GM18520 (cell line): ENCODE measurements around the gene LRRC37B.
"Not testable (repeated sequence)": the region's sequence is repeated elsewhere in the genome, so short reads cannot be mapped to it uniquely, and the experiment has no call there.

Experiments used
- ATAC-seq: cut with Tn5 transposase; IDR thresholded peaks from one replicate; pipeline ENCODE4 v1.9.1; 2021; ENCODE audit not compliant: unreplicated experiment

LRRC37B gene

GRCh38 chr17:32006957-32007462, at the start of gene LRRC37B:
Gene LRRC37B, plus strand, starts transcription at chr17:32007383. Its CDS starts 14,010 bp downstream, at chr17:32021393.
- ATAC-seq, result peak; percentile 73

GRCh38 chr17:31964131-31964530, 43.1 kb upstream of the LRRC37B start:
- ATAC-seq, result not testable (repeated sequence)

DNA sequence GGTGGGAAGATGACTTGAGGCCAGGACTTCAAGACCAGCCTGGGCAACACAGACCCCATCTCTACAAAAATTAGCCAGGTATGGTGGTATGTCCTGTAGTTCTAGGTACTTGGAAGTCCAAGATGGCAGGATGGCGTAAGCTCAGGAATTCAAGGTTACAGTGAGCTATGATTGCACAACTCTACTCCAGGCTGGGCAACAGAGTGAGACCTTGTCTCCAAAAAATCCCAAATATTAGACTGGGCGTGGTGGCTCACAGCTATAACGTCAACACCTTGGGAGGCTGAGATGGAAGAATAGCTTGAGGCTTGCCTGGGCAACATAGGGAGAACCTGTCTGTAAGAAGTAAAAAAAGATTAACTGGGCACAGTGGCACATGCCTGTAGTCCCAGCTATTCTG, 39.5 kb upstream of the LRRC37B start:
- ATAC-seq, result no peak

DNA sequence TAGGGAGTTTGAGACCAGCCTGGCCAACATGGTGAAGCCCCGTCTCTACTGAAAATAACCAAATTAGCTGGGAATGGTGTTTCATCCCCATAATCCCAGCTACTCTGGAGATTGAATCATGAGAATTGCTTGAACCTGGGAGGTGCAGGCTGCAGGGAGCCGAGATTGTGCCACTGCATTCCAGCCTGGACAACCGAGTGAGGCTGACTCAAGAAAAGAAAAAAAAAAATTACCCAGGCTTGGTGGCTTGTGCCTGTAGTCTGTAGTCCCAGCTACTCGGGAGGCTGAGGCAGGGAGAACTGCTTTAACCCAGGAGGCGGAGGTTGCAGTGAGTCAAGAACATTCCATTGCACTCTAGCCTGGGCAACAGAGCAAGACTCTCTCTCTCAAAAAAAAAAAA, 36.8 kb upstream of the LRRC37B start:
- not testable (repeated sequence) for ATAC-seq

- not testable (repeated sequence) for ATAC-seq
Measured at GRCh38 chr17:31974269-31975071, 32.7 kb upstream of the LRRC37B start.

- ATAC-seq, result not testable (repeated sequence)
Measured at GRCh38 chr17:31975391-31975790, 31.8 kb upstream of the LRRC37B start.

- not testable (repeated sequence) for ATAC-seq
Measured at GRCh38 chr17:31991821-31992220, 15.4 kb upstream of the LRRC37B start.

DNA sequence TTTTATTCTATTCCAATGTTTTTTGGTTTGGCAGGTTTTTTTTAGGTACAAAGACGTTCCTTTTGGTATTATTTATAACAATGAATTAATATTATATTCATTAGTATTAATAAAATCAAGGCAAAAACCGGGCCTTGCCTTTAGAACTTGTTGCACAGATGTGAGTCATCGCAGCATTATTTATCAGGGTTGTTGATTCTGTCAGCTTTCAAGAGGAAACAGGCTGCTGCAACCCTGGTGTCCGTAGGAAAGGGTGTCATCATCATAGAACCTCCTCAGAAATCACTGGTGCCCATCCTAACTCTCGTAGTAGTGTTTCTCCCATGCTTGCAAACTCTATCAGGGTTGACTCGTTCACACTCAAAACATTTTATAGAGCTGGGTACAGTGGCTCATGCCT, 10.2 kb upstream of the LRRC37B start:
- ATAC-seq, result no peak

- ATAC-seq, result peak; percentile 19
Measured at GRCh38 chr17:32007463-32008298, 498 bp downstream of the LRRC37B start.

GRCh38 chr17:32009262-32009542, 2.0 kb downstream of the LRRC37B start:
- no peak for ATAC-seq

DNA sequence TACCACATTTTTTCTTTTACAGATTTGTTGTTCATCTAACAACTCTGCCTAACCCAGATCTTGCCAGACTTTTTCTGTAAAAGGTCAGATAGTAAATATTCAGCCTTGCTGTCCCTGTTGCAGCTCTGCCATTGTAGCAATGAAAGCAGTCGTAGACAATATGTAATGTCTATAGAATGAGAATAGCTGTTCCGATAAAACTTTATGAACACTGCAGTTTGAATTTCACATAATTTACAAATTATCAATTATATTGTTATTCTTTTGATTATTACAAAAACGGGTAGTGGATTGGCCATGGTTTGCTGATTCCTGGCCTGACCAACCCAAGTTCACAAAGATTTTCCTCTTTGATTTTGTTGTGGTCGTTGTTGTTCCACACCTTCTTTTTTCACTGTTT, 2.9 kb downstream of the LRRC37B start:
- ATAC-seq, result no peak

DNA sequence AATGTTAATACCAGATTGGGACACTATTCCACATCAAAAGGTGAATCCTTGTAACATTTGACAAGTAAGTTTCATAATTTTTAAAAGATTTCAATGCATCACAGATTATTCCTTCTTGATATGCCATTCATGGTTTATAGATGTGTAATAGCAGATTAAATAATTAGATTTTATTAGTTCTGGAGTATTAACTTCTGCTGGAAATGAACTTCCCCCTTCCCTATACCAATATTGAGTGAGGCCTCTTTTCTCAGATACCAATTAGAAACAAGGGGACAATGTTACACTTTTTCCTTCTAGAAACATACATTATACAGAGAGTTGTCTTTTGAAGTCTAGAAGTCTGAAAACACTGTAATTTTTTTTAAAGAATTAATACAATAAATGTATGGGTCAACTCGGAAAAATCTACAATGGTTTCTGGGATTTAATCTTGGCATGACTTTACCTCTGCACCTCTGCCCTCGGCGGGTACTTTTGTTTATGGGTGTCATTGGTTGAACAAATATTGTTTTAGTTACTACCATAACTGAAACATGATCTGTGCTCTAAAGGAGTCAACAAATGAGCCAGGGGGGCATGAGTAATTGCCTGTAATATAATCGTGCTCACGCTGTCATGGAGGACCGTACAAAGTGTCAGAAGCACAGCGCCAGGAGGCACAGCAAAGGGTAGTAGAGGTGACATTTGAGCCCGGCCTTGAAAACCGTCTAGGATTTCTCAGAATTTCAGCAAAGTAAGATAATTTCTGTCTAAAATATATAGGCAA, 8.2 kb downstream of the LRRC37B start:
- no peak for ATAC-seq

GRCh38 chr17:32016231-32016630, 9.0 kb downstream of the LRRC37B start:
- ATAC-seq, result no peak

- ATAC-seq, result no peak
Measured at GRCh38 chr17:32019228-32019627, 12.0 kb downstream of the LRRC37B start.

DNA sequence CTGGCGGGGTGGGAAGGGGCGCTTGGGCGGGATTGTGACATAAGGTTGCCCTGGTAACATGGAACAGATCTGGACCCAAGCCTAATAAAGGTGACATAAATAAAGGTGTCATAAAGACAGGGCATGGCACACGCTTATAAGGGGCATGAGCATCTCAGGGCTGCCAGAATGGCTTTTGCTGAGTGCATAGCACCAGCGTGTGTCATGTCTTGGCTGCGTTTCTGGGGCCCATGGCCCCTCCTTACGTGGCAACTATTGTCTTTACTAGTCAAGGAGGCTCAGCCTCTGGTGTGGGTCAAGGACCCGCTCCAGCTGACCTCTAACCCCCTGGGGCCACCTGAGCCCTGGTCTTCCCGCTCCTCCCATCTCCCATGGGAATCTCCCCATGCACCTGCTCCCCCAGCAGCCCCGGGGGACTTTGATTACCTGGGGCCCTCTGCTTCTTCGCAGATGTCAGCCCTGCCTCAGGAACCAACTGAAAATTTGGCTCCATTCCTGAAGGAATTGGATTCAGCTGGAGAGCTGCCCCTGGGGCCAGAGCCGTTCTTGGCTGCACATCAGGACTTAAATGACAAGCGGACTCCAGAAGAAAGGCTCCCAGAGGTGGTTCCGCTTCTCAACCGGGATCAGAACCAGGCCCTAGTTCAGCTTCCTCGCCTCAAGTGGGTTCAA, 13.9 kb downstream of the LRRC37B start:
- no peak for ATAC-seq

DNA sequence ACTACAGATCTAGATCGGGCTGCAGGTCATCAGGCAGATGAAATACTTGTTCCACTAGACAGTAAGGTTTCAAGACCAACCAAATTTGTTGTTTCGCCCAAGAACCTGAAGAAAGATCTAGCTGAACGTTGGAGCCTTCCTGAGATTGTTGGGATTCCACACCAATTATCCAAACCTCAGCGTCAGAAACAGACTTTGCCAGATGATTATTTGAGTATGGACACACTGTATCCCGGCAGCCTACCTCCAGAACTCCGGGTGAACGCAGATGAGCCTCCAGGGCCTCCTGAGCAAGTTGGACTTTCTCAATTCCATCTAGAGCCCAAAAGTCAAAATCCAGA, 14.4 kb downstream of the LRRC37B start:
- ATAC-seq, result no peak

GRCh38 chr17:32022554-32022953, 15.4 kb downstream of the LRRC37B start:
- ATAC-seq, result not testable (repeated sequence)

DNA sequence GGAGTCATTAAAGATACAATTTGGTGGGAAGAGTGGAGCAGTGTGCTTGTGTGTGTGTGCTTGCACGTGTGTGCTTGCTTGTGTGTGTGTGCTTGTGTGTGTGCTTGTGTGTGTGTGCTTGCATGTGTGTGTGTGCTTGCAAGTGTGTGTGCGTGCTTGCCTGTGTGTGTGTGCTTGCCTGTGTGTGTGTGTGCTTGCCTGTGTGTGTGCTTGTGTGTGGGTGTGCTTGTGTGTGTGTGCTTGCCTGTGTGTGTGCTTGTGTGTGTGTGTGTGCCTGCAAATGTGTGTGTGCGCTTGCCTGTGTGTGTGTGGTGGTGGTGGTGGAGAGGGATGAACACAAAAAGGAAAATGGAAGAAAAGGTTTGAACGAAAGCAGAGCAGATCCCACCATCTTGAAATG, 20.1 kb downstream of the LRRC37B start:
- ATAC-seq, result not testable (repeated sequence)

GRCh38 chr17:32033223-32033622, 26.0 kb downstream of the LRRC37B start:
- ATAC-seq, result no peak

DNA sequence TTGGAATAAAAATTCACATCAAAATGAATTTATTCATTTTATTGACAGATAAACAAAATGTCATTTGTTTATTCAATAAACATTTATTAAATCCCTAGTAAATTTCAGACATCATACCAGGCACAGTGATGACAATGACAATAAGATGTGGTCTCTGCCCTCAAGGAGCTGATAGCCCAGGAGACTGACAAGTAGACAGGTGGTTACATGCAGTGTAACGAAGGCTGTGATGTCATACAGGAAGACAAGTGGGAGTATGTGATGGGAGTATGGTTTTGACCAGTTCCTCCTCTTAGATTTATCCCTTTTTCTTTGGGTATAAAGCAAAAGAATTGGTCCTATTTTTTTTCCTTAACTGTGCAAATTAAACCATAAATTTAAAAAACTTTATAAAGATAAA, 26.6 kb downstream of the LRRC37B start:
- ATAC-seq, result not testable (repeated sequence)

- ATAC-seq, result not testable (repeated sequence)
Measured at GRCh38 chr17:32040246-32040645, 33.1 kb downstream of the LRRC37B start.
